Ammon's horn (tissue), 1 donor: ENCODE measurements around the gene CEP85L.

Experiments used
- DNase-seq: peaks from one replicate; pipeline ENCODE4 v3.0.0-alpha.2; 2016; ENCODE audit warnings: low spot score

CEP85L gene

DNA sequence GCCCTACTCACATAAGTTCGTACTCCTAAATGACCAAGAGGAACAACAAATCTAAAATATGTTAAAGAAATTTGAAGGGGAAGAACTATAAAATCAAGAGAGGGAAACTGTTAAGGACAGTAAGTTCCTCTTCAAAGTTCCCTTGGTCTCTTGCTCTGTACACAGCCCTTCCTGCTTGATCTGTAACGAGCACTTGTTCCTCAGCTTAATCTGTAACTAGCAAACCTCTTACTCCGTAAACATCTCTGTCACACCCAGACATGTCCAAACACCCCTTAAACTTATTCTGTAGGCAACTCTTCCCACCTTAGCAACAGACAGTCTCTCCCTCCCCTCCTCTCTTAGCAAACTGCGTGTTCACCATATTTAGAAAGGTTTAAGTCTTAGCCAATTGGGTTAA is 73.4 kb downstream of the CEP85L start:
- no peak for DNase-seq

DNA sequence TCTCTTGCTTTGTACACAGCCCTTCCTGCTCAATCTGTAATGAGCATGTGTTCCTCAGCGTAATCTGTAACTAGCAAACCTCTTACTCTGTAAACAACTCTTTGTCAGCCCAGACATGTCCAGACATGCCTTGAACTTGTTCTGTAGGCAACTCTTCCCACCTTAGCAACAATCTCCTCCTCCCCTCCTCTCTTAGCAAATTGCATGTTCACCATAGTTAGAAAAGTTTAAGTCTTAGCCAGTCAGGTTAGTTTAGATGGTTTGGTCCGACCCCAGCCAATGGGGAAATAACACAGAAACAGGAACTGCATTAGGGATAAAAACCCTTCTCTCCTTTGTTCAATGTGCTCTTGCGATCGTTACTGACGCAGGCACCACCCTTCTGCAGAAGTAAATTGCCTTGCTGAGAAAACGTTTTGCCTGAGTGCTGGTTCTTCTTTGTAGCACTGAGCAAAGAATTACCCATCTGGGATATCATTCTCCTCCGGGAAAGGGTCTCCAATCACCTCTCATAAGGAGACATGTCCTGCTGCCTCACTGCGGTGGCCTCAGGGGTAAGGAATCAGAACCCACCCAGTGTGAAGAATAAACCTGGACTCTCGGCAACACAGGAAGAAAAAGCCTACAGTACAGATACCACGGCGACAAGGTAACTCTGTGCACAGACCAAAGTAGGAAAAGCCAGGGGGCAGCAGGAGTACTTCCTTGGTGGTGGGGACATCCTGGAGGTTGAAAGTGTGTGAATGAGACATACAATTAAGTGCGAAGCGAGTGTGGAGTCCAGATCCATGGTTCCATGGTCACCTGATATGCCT is 77.1 kb downstream of the CEP85L start:
- no peak for DNase-seq

DNA sequence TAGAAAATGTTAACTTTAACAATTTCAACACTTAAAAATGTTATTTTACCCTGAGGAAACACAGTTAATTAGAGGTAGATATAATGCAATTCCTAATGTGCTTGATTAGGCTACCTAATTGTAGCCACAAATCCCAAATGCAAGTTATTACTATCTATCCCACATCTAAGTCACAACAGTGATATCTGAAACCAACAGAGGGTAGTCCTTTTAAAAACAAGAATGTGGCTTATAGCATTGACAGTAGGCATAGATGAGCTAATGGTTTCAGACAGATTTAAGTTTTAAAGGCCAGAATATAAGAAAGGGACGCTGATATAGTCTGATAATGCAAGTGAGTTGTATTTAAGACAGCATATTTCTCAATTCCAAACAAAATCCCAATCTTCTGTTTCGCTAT is 80.3 kb downstream of the CEP85L start:
- DNase-seq: no peak

DNA sequence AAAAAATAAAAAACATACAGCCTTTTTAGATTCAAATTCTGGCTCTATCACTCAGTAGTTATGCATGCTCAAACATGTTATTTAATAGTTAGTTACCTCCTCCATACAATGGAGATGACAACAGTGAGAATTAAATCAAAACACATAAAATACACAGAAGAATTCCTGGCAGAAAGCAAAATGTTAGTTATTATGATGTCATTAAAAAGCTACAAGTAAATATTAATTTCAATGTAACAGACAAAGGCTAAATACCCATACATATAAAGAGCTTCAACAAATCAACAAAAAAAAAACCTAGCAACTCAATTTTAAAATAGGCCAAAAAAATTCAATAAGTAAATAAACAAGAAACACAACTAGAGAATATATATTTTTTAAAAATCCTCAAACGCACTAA is 81.9 kb downstream of the CEP85L start:
- no peak for DNase-seq

DNA sequence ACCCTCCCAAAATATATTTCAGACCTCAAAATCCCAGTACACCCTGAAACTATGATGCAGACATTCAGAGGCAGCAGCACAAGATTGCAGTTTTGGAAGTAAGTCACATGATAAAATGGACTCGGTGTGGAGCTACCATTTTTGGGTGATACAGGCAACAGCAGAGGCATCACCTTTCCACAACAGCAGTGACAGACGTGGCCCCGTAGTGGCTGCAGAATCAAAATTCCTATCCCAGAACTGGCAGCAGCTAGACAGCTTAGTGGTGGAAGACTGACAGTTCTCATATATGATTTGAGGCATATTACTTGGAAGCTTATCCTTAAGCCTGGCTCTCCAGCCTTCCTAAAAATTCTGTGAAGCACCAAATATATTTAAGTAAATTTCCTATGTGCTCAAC is 83.4 kb downstream of the CEP85L start:
- no peak for DNase-seq

DNA sequence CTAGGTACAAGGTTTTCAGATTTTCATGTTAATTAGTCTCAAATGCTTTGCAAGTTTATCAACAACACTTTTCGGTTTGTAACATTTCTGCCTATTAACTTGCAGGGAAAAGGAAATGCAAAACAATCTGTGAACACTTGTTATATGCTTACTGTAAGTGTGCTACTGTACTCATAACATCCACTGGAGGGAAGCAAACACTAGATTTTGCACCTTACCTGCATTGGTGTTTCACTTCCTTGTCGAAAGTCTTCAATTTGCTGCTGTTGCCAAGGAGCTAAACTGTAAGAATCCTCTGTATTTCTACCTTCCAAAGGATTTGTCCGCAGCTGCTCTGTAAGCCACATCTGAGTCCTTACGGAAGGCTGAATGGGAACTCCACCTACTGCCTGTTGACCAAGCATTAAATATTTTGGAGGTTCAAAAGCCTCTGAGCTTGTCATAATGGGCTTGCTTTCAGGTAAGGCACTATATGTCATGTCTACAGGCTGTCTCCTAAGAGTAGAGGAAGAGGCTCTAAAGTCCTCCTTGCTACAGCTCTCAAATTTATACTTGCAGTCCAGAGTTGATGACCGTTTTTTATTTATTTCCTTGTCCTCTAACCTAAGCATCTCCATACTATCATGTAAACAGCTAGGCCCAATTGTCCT is 86.0 kb downstream of the CEP85L start:
- DNase-seq: no peak

DNA sequence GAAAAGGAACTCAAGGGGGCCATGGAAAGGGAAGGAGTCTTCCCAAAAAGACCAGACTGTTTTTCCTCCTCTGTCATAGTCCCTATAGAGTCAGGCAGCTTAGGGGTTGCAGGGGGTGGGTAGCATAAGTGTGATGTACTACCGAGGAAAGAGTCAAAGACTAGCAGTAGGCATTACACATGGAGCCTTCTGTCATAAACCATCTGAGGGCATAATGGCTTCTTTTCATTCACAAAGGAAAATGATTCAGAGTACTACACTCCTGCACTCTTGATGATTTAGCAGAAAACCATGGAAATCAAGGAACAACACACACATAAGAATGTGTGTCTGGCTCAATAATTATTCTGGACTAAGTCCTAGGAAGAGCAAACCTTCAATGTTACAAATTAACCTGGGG is 88.4 kb downstream of the CEP85L start:
- DNase-seq: no peak

DNA sequence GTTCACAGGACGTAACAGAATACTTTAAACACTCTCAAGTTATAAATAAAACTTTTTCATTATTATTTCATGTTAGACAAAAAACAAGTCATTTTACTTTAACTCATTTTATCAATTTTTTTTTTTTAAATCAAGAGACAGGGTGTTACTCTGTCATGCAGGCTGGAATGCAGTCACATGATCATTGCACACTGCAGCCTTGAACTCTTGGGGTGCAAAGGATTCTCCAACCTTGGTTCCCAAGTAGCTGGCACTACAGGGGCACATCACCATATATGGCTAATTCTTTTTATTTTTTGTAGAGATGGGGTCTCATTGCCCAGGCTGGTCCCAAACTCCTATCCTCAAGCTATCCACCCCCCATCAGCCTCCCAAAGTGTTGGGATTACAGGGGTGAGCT is 89.1 kb downstream of the CEP85L start:
- DNase-seq: no peak

DNA sequence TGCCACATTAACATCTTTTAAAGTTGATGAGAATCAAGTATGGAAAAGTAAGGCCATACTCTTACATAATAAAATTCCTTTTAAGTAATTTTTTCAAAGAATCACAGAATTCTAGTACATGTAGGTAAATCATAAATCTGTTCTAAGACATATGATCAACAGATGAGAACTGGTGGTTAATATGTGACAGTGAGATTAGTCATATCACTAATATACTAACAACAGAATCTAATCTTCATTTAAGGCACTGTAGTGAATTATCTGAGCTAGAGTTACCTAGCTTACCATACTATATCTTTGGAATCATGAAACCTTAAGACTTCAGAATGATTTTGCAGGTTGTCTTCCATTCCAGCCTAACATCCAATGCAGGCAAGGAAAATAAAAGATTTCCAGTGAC is 91.7 kb downstream of the CEP85L start:
- no peak for DNase-seq

DNA sequence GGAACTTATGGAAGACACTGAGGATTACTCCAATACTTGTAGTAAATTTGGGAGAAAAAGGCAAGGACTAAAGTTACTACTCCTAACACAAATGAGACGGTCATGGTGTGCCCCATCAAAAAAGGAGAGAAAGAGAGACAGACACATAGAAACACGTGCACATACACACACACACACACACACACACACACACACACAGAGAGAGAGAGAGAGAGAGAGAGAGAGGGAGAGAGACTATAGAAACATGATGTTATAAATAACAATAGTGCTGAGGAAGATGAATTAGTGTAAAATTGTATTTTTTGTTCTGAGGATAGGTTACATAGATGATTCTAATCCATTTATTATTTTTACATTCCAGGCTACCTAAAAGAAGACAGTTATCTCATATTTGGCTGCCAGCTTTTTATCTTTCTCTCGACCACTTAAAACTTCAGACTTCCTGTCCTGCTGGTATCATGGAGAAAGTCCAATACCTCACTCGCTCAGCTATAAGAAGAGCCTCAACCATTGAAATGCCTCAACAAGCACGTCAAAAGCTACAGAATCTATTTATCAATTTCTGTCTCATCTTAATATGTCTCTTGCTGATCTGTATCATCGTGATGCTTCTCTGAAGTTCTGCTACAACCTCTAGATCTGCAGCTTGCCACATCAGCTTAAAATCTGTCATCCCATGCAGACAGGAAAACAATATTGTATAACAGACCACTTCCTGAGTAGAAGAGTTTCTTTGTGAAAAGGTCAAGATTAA is 92.8 kb downstream of the CEP85L start:
- no peak for DNase-seq

DNA sequence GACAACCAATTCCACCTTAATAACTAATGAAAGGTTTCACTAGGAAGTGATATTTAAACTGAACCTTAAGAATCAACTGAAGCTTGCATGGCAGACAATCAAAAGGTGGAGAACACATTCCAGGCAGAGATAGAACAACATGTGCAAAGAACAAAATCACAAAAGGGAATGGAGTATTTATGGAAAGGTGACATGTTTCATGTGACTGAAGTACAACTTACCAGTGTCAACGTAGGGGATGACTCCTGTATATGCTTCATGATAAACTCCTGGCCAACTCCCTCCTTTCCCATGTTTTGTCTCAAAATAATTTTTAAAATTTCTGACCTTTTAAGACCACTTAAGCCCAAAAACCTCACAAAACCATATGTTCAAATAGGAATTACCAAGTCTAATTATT is 96.7 kb downstream of the CEP85L start:
- no peak for DNase-seq

DNA sequence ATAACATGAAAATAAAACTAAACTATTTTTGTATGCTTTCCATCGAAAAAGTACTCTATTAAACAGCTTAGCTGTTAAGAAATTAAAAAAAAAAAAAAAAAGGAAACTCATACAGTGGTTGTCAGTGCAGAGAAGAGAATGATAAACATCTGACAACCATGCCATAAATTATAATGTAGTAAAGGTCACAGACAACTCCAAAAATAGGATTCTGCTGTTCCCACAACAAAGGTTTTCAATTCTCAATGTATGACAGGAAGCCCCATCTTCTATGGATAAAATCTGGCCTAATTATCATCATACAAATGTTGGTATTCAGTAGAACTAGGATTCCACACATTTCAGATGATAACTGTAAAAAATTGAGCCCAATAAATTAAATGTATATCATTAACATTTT is 98.3 kb downstream of the CEP85L start:
- DNase-seq: no peak

DNA sequence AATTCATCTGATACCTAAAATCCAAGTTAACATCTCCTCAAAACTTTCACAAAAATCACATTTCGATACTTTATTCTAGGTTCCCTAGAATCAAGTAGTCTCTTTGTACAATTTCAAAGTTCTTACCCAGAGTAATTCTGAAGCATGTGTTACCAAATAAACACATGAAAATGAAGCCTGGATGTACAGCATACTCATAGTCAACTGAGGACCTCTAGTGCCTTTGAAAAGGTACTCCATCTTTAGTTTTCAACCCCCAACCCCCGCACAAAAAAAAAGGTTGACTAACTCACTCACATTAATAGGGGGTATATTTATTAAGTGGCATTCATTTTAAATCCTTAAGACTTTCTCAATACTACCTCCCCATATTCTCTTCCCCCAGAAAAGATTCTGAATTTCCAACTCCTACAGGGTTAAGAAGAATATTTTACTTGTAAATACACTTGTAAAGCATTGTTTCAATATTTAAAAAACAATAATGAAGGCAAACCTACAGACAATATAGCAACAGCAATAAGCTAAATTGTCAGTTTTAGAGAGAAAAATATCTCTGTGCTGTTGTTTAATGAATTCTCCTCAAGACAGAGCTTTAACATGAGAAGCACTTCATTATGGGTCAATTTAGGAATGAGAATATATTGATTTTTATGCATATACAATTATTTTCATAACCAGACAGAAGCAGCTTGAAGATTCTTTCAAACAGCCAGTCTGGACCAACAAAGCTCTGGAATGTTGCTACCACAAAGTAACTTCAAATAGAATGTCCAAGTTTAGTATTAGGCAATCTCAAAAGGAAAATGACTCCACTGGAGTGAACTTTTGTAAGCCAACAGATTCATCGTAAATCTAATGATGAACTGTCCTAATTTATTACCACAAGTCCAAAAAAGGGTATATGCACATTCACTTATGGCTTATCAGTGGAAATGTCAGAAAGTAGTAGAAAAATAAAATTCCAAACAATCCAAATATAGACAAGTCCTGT is 100.0 kb downstream of the CEP85L start:
- DNase-seq: peak; percentile 56

DNA sequence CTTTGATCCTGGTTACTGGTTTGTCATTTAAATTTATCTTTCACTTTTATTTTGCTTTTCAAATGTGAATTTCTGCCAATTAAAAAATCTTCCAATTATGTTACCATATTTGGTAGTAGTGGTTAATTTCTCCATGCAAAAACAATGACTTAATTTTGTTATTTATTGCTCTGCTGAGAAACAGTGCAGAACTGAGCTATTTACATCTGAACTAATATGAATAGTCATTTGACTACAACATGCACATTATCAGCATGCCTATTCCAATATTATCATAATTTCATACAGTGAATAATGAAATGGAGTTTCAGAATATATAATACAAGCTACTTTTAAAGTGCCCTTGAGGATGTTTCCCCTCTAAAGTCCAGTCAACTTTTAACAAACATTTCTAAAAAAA is 102.8 kb downstream of the CEP85L start:
- DNase-seq: no peak

DNA sequence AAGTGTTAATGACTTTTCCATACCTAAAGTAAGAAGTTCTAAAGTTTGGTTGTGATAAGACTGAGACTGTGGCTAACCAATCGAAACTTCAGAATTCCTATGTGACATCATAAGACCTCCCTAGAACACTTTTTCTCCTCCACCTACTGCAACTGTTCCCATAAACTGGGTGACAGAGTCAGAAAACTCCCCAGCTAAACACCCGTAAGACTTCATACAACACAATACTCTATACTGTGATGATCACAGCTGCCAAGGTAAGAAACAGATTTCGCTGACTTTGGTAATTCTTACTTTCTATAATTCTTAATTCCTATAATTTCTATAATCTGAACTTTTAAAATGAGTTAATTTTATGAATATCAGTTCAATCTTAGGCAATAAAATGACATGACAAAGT is 103.3 kb downstream of the CEP85L start, which contains the start of gene PLN:
Gene PLN (plus strand): TSS at position 161 of the 400 bp plus-strand sequence. CDS start 10,626 bp downstream, outside the sequence.
- no peak for DNase-seq

DNA sequence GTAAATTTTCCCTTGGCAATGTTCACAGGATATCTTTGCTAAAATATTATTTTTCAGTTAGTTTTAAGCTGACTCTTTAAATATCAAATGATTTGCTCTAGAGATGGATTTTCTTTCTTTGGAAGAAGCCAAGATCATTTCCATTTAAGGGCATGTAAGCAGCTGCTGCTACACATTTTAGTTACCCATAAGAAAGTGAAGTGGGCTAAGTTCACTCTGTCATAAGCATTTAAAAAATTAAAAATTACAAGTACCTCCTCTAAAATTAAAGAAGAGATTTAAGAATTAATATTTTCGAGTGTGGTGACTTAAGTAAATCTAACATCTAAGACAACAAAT is 104.5 kb downstream of the CEP85L start:
- DNase-seq: no peak

DNA sequence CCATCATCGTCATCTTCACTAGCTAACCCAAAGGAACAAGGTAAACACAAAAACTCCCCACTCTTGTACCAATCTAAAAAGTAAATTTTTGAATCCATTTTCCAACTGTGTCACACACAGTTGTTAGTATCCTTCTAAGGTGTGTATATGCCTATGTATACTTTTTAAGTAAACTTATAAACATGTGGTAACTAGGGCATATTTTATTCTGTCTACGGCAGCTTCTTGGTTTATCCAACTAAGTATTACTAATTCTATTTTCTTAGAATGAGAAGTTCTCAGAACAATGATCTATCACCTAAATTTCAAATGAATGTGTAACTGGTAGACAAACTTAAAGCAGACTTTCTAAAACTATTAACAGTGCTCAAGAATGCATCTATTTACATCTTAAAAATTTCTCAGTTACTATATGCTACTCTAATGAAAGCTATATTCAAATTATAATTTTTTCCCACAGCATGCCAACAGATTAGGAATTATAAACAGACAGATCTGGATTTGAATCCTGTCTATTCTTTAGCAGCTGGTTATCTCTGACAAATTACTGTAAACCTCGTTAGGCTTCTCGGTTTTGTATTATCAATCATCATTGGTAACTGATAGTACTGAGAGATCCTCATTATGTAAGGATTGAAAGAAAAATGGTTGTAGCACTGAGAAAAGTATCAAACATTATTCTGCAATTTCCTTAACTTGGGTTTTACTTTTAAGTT is 105.1 kb downstream of the CEP85L start:
- DNase-seq: no peak

DNA sequence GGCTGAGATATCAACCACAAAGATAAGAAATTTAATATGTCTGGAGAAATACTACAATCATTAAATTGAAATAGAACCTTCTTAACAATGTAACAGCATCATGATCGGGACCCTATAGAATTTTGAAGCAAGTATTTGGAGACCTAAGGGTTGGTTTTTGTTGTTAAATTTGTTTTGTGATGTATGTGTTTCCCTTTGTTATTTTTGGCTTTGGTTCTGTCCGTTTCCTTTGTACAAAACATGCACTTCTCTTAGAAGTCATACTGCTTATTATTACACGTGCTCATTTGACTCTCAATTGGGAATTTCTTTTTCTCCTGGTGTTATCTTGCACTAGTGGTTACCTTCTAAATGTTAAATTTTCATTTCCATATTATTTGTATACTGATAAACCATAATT is 107.3 kb downstream of the CEP85L start:
- DNase-seq: no peak

DNA sequence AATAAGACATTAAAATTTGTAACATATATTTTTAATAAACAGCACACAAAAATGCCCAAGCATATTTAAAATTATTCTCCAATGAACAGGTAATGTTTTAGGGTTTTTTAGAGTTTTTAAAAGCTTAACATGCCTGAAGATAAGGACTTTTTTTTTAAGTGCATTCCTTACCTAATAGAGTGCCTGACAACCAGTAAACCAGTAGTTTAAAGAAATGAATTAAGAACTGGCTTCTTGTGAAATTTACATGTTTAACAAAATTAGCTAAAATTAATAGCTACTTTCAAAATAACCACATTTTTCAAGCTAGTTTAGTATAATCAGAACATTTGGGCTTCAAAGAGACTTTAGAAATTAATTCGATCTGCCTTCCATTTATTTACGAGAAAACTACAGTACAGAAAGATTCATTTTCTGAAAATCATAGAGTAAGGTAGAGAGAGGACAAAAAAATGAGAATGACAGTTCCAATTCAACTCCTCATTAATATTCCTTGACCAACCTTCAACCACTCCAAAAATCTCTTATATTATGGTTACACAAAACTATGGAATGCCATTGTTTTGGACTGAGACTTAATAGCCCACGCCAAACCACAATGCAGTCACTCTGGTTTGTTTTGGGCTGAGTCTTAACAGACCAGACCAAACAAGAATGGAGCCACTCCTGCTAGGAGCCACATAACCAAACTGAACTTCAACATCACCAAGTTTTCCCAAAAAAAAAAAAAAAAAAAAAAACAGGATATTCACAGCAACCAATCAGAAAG is 109.0 kb downstream of the CEP85L start:
- no peak for DNase-seq

DNA sequence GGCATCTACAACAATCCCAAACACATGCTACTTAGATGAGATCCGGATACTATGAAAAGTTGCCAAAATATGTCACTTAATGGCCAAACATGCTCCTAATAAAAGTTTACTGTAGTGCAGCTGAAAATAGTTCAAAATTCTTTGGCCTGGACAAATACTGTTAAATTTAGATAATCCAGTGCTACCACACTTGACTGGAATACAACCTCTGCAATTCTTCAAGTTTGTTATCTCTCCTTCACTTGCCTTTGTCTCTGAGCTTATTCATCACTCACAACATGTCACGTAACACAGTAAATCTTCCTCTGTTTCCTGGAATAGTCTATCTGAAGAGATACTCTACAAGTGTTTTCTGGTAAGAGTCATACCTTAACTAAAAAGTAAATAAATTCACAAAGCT is 113.8 kb downstream of the CEP85L start:
- DNase-seq: no peak
